Stimulated activated CD4-positive, alpha-beta T cell treated with anti-CD3 and anti-CD28 coated beads, Interleukin-2, amount 100 ng/mL, for 24 hours (primary cell): ENCODE results near the gene FPGS.
"Not testable (repeated sequence)": the region's sequence is repeated elsewhere in the genome, so short reads cannot be mapped to it uniquely, and the experiment has no call there.

Source experiments
- DNase-seq, 2 donors: peaks; one replicate each; pipeline ENCODE4 v3.0.0-alpha.2; 2020

The FPGS gene, protein sequence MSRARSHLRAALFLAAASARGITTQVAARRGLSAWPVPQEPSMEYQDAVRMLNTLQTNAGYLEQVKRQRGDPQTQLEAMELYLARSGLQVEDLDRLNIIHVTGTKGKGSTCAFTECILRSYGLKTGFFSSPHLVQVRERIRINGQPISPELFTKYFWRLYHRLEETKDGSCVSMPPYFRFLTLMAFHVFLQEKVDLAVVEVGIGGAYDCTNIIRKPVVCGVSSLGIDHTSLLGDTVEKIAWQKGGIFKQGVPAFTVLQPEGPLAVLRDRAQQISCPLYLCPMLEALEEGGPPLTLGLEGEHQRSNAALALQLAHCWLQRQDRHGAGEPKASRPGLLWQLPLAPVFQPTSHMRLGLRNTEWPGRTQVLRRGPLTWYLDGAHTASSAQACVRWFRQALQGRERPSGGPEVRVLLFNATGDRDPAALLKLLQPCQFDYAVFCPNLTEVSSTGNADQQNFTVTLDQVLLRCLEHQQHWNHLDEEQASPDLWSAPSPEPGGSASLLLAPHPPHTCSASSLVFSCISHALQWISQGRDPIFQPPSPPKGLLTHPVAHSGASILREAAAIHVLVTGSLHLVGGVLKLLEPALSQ

DNA sequence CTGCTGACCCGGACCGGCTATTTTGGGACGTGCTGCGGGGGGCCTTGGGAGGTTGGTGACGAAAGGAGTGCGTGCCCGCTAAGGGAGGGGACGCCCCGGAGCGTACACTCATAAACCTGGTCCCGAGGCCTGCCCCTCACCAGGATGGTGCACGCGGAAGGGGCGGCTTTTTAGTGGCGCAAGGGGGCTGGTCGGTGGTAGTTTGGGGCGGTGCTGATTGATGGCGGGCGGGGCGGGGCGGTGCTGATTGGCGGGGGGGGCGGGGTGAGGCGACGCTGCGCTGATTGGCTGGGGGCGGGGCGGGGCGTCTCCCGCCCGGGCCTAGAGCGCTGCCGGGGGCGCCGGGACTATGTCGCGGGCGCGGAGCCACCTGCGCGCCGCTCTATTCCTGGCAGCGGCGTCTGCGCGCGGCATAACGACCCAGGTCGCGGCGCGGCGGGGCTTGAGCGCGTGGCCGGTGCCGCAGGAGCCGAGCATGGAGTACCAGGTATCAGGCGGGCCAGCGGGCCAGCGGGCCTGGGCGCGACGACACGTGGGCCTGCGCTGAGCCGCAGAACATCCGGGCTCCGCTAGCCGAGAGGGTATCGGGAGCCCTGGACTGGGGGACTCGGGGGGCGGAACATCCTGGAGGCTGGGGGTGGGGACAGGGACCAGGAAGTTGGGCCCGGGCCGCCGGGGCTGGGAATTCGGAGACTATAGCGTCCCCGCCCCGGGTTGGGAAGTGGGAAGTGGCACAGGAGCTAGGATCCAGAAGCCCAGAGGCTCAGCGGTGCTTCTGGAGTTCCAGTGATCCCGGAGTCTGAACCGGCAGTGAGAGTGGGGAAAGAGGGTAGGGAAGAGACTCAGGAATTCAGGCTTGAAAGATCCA lies at the start of gene FPGS:
Gene FPGS, plus strand, starts transcription at position 307 of the 868 bp plus-strand sequence. Its CDS starts 43 bp downstream, at position 350.
- DNase-seq, result peak; percentile 86 to 87

DNA sequence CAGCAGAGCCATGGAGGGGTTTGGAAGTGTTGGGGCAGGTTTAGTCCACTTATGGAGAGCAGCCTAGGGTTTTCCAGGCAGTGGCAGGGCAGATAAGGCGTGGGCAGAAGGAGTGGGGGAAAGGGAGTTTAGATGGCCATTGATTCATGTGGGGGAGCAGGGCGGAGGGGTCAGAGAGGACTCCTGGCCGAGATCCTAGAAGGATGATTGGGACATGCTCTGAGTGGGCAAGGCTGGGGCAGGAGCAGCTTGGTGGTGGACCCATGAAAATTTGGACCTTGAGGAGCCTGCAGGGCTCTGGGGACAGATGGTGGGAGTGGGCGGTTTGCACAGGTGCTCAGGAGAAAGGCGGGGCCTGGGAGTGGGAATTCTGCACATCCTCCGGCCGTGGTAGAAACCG lies 49.5 kb upstream of the FPGS start:
- no peak for DNase-seq

DNA sequence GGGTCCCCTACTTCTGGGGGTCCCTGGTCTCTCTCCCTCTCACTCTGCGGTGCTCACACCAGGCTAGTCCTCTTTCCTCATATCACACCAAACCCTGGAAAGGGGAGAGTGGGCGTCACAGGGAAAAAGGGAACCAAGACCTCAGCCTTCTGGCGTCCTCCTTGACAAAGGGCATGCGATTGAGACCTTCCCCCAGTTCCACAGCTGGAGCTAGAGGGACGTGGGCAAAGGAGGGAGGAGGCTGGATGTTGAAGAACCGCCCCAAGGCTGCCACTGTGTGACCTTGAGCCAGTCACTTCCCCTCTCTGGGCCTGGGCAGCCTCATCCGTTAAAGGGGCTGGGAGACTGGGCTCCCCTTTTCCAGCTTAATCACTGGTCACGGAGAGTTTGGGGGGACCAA lies 49.1 kb upstream of the FPGS start:
- DNase-seq, result no peak

DNA sequence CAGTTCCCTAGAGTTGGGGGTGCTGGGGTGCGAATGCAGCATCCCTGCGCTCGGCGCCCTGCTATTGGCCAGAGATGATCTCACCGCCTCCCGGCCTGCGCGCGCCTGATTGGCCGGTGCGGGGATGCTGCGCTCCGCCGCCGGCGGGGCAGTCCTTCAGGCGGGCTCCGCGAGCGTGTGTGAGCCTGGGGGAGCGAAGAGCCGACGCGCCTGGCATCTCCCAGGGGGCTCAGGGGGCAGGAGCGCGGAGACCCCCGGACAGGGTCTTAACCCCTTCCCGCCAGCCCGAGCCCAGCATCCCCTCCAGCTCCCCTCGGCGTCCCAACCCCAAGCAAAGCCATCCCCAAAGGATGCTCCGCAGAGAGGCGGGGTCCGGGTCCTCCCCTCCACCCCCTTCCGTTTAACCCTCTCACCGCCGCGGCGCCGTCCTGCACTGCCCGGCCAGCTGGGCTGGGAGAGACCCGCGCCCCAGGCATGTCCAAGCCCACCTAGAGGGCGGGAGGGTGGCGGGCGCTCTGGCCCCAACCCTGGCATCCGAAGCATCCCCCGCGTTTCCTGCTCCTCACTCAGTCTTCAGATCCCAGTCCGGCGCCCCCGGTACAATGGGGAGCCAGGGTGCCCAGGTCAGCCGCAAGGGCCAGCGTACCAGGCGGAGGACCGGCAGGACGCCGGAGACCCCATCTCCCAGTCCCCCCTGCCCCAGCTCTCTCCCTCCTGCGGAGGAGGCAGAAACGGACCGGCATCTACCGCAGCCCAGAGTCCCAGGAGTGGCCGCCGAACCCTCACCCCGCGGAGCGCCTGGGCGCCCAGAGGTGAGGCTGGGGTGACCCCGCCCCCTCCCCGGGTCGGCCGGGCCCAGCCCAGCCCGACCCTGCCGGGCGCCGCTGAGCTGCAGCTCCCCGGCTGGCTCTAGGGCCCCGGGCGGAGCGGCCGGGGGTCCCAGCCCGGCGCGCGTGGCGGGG lies 48.3 kb upstream of the FPGS start:
- DNase-seq, result no peak

DNA sequence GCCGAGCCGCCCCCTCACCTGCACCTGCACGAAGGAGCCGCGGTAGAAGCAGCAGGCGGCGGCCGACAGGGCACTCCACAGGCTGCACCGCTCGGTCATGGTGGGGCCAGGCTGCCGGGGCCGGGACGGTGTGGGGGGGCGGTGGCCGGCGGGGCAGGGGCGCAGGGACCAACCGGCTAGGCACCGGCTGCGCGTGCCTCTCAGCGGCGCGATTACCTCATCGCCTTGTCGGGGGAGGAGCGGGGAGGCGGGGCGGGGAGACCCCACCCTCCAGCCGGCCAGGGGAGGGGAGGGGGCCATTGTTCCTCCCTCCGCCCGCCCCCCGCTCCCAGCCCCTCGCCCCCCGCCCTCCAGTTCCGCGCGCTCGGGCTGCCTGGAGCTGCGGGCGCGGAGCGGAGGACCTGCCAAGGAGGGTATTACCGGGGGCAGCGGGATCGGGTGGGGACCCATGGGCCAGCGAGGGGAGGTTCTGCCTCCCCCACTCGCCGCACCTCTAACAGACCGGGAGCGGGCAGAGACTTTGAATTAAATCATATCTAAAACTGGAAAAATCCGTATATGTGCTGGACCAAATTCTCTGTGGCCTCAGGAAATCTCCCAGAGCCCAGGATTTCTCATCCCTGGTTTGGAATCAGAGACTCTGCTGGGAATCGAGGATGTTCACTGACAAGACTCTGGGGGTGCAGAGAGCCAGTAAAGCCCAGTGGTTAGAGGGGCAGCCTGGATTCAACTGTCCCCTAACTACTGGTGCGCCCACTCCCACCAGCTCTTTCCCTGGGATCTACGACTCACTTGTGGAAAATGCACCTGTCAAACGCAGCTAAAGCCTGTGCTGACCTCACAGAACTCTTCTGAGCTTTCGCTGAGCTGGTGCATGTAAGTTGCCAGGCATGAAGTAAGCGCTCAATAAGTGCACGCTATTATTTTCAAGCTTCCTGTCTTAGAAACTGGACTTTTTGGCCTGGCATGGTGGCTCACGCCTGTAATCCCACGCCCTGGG lies 47.3 kb upstream of the FPGS start:
- DNase-seq, result no peak

DNA sequence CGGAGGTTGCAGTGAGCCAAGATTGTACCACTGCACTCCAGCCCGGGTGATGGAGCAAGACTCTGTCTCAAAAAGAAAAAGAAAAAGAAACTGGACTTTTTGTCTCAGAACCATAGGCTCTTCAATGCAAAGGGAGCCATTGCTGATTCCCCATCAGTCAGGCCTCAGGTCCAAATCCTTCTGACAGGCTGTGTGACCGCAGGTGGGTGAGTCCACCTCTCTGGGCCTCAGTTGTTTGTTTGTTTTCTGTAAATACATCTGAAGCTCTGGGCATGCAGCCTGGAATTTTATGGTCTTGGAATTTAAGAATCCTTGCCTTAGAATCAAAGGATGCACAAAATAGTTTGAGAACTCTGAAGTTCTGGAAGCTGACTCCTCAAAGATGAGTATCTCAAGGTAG lies 46.4 kb upstream of the FPGS start:
- no peak for DNase-seq

DNA sequence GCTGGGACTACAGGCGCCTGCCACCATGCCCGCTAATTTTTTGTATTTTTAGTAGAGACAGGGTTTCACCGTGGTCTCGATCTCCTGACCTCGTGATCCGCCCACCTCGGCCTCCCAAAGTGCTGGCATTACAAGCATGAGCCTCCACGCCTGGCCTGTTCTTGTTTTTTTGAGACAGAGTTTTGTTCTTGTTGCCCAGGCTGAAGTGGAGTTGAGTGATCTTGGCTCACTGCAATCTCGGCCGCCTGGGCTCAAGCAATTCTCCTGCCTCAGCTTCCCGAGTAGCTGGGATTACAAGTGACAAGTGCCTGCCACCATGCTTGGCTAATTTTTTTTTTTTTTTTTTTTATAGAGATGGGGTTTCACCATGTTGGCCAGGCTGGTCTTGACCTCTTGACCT lies 45.9 kb upstream of the FPGS start:
- DNase-seq, result not testable (repeated sequence)

DNA sequence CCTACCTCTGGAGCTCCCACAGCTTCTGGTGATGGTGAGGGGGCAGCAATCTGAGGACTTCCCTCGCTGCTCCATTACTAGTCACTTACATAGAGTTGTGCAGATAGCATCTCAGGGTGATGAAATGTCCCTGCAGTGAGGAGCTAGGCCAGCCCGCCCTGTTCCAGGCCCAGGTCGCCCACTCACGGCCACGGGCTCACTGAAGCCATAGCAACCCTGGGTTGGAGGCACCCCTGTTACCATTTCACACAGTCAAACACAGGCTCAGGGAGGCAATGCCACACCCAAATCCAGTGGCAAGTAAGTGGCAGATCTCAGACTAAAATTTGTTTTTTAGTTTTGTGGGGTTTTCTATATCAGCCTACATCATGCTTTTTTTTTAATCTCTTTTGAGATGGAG lies 43.8 kb upstream of the FPGS start:
- DNase-seq, result no peak

DNA sequence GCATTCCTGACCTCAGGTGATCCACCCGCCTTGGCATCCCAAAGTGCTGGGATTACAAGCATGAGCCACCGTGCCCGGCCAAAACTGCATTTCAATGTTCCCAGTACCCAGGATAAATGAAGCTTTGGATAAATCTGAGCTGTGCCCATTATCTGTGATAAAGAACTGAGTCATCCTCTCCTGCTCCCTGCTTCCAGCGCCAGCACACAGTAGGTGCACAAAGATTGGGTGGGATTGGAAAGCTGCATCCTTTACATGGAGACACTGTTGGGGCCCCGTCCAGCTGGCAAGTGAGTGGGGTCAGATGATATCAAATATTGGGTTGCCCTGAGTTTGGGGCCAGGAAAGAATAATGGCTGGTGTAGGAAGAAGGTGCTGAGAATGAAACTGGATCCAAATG lies 41.6 kb upstream of the FPGS start:
- DNase-seq, result no peak

DNA sequence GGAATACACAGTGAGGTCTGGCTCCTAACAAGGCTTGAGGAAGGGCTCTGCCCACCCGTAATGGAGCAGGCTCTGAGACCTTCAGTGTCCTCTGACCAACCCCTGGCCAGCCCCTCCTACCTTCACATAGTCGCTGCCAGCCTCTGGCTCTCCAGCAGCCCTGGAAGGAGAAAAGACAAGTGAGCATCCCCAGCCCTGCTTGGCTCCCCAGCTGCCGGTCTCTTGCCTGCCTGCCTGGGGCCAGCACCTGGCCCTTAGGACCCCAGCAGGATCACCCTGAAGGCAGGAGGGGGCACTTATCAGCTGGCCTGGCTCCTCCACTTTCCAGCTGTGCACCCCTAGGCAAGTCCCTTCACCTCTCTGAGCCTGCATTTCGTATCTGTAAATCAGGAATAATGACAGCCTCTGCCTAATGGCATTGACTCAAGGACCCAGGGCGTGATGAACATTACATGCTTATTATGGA lies 41.2 kb upstream of the FPGS start:
- no peak for DNase-seq

DNA sequence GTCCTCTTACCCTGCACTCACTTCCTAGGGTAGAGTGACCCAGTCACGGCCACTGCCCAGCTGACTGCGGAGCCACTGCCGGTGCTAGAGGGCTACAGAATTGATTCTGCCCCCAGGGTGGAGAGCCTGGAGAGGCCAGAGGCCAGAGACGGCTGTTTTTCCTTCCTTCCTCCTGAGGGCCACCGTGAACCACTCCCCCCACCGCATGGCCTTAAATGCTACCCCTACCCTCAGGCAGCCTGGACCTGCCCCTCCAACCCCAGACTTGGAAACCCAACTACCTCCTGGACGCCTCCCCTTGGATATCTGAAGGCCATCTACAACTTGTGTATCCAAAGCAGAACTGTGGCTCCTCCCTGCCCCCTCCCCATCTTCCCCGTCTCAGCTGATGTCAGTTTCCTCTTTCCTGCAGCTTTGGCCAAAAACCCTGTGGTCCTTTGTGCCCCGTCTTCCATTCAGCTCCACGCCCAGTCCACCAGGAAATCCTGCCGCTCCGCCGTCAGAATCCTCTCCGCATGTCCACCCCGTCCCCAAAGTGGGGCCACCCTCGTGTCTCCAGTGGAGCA lies 40.5 kb upstream of the FPGS start:
- no peak for DNase-seq

DNA sequence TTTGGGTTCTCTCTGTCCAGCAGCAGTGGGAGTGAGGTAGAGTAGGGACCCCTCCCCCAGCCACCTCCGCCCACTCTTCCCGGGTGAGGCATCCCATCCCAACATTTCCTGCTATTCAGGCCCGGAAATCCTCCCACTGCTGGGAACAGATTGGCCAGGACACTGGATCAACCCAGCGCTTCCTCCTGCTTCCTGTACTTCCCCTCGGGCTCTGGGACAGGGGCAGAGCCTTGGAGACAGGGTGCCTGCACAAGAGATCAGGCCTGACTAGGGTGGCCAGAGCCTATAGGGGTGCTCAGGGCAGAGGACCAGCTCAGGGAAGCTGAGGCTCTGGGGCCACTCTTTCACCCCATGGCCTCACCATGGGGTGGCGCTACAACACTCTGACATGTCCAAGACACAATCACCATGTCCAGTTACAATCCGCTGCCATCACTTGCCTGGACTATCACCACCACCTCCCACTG lies 38.7 kb upstream of the FPGS start:
- DNase-seq, result peak in 1 of 2 donors; percentile 46

DNA sequence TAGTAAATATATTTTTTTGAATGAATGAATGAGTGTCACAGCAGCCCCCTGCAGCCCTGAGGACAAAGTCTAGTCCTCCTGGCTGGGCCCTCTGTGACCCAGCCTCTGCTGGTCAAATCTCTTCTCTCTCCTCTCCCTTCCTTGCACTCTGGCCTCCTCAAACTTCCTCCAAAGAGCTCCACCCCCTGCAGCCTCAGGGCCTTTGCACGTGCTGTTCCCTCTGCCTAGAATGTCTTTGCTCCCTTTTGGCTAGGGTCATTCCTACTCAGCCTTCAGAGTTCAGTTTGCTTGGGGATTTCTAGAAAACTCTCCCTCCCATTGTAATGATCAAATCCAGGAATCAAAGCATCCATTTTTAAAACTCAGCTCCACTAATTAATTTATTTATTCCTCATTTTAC lies 37.3 kb upstream of the FPGS start:
- no peak for DNase-seq

DNA sequence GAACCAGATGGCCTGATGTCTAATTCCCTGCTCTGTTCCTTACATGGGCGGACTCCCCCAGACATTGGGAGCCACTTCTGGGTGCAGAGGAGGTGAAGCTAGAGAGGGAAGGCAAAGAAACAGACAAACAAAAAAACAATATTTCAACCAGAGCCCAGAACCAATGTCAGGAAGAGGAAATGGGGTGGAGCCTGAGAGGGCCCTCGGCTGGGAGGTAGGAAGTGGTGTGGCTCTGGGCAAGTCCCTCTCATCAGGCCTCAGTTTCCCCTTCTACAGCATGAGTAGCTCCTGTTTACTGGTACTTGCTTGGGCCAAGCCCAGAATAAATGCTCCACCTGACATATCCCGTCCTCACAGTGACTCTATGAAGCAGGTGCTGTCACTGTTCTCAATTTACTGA lies 35.3 kb upstream of the FPGS start:
- DNase-seq, result no peak

DNA sequence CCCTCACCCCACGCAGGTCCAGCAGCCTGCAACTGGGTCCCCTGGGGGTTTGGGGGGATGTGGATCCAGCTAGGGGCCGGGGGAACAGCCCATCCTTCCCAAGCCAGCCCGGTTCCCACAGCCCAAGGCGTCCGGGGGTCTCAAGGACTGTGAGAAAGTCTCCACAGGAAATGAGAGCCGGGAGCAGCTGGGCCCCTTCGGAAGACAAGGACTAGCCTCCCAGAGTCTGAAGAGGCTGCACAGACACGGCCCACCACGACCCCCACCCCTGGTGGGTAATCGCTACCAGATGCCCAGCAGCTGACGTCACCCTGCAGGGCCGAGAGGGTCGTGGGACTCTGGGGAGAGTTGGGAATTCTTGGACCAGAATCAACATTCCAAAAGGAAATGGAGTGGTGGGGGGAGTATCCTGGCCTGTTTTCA lies 34.8 kb upstream of the FPGS start:
- no peak for DNase-seq

DNA sequence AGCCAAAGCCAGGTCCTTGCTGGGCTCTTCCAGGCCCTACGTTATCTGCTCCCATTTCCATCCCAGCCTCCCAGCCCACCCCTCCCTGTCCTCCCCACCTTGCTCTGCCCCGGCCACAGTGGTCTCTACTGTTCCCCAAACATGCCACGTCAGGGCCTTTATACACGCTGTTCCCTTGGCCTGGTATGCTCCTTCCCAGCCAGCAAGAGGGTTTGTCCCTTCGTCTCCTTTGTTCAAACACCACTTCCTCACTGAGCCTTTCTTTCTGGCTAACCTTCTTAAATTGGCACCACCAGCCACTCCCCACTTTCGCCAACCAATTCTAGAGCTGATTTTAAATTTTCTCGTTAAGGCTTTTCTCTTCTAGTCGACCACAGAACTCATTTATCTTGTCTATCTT lies 34.0 kb upstream of the FPGS start:
- DNase-seq, result no peak

DNA sequence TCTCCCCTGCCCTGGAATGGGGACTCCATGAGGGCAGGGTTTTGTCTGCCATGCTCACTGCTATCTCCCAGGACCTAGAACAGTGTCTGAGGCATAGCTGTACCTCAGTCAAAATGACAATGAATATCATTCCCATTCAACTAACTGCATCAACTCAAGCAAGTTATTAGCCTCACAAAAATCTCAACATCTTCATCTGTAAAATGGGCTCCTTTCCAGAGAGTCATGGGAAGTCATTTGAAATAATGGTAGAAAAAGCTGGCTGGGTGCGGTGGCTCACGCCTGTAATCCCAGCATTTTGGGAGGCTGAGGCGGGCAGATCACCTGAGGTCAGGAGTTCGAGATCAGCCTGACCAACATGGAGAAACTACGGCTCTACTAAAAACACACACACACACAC lies 33.6 kb upstream of the FPGS start:
- no peak for DNase-seq

DNA sequence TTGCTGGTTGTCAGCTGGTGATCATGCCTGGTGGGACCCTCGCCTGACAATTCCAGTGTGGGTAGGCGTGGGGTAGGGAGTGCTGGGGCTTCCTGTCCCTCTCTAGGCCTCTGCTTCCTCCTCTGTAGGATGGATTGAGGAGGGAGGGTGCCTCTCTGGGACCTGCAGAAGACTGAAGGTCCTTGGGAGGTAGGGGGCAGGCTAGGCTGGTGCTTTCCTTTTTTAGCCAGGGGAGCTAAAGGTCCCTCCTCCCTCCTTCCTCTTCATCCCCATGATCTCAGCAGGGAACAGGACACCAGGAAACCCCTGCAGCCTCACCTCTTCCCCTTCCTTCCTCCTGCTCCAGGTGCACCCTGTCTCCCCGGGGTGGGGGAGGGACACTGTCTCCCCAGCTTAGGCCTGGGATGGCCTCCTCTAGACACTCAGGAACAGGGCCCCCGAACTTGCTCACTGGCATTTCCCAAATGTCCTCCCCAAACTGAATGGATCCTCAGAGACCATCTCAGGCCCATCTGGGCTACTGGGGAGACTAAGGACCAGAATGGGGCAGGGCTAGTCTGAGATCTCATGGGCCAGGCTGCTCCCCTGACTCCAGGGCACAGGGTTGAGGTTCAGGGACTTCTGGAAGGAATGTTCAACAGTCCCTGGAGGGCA lies 32.6 kb upstream of the FPGS start:
- no peak for DNase-seq

DNA sequence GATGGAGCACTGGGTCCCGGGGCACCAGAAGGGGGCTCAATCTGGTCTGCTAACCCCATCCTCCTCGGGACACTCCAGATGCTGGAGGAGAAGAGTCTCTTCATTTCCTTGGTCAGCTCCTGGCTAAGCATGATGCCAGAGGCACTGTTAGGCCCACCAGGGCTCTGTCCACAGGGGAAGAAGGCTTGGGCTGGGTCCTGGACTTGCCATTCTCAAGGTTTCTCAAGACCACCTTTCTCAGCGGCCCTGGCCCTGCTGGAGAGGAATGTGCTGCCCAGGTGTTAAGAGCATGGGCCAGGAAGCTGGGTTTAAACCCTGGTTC lies 32.1 kb upstream of the FPGS start:
- DNase-seq, result no peak

DNA sequence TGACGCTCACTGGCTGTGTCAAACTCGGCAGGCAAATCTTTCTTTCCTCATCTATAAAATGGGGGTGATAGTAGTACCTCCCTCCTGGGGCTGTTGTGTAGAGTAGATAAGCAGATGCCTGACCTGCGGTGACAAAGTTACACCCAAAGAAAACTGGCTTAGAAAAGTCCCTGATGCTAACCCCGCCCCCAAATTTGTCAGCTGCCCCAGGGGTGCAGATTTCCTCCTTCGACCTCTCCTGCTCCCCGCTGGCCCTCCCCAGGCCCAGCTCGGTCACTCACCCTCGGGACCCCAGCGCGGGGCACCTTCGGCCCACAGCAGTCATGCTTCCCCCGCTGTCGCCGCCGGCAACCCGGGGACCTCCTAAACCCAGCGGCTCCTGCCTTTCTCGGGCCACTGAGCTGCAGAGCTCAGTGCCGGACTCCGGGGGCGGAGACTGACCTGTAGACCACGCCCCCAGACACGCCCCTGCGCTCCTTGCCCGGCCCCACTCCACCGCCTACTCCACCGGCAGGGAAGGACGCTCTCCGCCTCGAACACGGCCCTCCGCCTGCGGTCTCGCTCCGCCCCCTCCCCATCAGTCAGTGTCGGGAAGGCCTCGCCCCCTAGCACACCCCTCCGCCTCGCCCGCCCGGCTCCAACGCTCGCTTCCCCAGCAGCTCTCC lies 31.6 kb upstream of the FPGS start:
- DNase-seq, result peak; percentile 96 to 98
